ENCODE data around the gene C5AR1.
A peak's percentile ranks its signal among the peaks of the same experiment; 100 is the strongest.

- TF ChIP-seq POLR2AphosphoS5 (IDR thresholded peaks at IDR 0.05) (peak; percentile 14), CTCF (IDR thresholded peaks at IDR 0.05) (peak; percentile 23 to 81 (median 67))
These were observed 13.6 kb upstream of the C5AR1 start for GRCh38 chr19:47296036-47296435.

All from prostate gland (tissue), 2 donors.